K562 treated with DMSO at 1 percent for 48 hours (cell line): ENCODE results near the gene YBX3. TPM values are rescaled to one million over a fixed set of nuclear protein-coding genes. Genes with fewer than 3 reads are reported as not detected.

Experiments
- total RNA-seq: library from RNA; unstranded; fragments of 300-600 nt; gene quantifications from 2 replicates; pipeline ENCODE4 v1.2.3, GENCODE V29; 2022; ENCODE audit warnings: low replicate concordance; ENCODE audit errors: extremely low read depth

The YBX3 gene
- total RNA-seq, result not detected in 2 replicates

DNA sequence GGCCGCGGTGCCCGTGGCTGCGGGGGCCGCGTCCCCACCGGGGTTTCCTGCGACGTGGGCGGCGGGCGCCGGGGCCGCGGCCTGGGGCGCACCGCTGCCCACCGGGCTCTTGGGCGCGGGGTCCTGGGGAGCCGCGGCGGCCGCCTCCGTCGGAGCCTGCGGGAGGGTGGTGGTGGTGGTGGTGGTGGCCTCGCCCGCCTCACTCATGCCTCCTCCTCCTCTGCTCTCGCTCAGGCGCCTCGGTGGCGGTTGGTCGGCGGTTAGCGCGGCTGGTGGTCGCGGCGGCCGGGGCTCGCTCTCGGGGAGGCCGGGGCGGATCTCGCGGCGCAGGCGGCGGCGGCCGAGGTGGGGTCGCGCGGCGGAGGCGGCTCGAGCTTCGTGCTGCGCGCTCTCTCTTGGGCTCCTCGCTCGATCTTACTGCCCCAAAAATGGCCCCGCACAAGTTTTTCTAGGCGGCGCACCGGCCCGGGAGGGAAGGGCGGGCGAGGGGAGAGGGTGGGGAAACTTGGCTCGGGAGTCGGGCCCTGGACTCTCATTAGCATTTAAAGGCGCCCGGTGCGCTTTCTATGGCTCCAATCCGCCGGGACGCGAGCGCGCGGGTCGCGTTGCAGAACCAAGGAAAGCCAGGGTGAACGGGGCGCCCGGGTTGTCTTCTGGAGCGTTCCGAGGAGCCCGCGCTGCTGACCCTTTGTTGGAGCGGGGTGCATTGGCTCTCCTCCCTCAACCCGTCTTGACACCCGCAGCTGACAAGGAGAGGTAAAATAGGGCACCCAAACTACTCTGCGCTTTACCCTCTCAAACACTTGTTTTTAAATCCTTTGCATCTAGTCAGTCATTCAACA is at the start of gene YBX3:
TSS of gene YBX3 (minus strand) at position 419 of the 842 bp plus-strand sequence. CDS start at position 207, 212 bp downstream.

GRCh38 chr12:10673659-10674384 is 49.3 kb downstream of the YBX3 start, which contains the start of gene STYK1:
Gene STYK1 (minus strand): TSS chr12:10674052. CDS start chr12:10634618, 39,434 bp downstream.

Other genes starting within 250 kb of the YBX3 start
- not detected in 2 replicates for gene EIF2S3B, start 217.4 kb downstream of the YBX3 start, total RNA-seq
- gene MAGOHB, start 109.7 kb downstream of the YBX3 start, total RNA-seq, result not detected in 2 replicates
- gene STYK1, start 49.3 kb downstream of the YBX3 start, total RNA-seq, result not detected in 2 replicates
- gene TAS2R7, start 79.3 kb upstream of the YBX3 start, total RNA-seq, result not detected in 2 replicates
- not detected in 2 replicates for gene TAS2R8, start 84.0 kb upstream of the YBX3 start, total RNA-seq
- gene TAS2R9, start 86.8 kb upstream of the YBX3 start, total RNA-seq, result not detected in 2 replicates
- gene TAS2R10, start 103.0 kb upstream of the YBX3 start, total RNA-seq, result not detected in 2 replicates
- not detected in 2 replicates for gene PRR4, start 126.2 kb upstream of the YBX3 start, total RNA-seq
- gene PRH1, start 160.9 kb upstream of the YBX3 start, total RNA-seq, result not detected in 2 replicates
- not detected in 2 replicates for gene TAS2R13, start 186.2 kb upstream of the YBX3 start, total RNA-seq
- not detected in 2 replicates for gene PRH2, start 205.9 kb upstream of the YBX3 start, total RNA-seq
- gene TAS2R14, start 215.9 kb upstream of the YBX3 start, total RNA-seq, result not detected in 2 replicates